Measurements from ENCODE around the gene GTF2H4. TPM values are rescaled to one million over a fixed set of nuclear protein-coding genes. Genes with fewer than 3 reads are reported as not detected.

Gene GTF2H4
- total and polyA plus RNA-seq, 2 of the 8 experiments (the other 6 are each of a cell fraction or from before 2014, with no cell fraction given): 42.3 to 53.4 TPM

- TF ChIP-seq CREB1 (IDR thresholded peaks at IDR 0.05) (no peak), CBX8 (IDR thresholded peaks at IDR 0.05; ENCODE audit: borderline replicate concordance, low read depth, low read length) (no peak), POLR2A (IDR thresholded peaks at IDR 0.05; ENCODE audit: control extremely low read depth in 1 of 2, low read depth in 2 of 2, low read length in 2 of 2) (no peak), TAF1 (IDR thresholded peaks at IDR 0.05; ENCODE audit: low read depth, low read length) (no peak), EP300 (IDR thresholded peaks at IDR 0.05; ENCODE audit: borderline replicate concordance in 1 of 2, low read depth in 2 of 2, low read length in 2 of 2) (no peak), BCL11A (IDR thresholded peaks at IDR 0.05; ENCODE audit: low read depth in 2 of 2, low read length in 2 of 2) (no peak), POU5F1 (IDR thresholded peaks at IDR 0.05; ENCODE audit: low read depth, low read length) (no peak), SP1 (IDR thresholded peaks at IDR 0.05; ENCODE audit: low read depth, low read length) (no peak)
- TF ChIP-seq, protein P1, sequence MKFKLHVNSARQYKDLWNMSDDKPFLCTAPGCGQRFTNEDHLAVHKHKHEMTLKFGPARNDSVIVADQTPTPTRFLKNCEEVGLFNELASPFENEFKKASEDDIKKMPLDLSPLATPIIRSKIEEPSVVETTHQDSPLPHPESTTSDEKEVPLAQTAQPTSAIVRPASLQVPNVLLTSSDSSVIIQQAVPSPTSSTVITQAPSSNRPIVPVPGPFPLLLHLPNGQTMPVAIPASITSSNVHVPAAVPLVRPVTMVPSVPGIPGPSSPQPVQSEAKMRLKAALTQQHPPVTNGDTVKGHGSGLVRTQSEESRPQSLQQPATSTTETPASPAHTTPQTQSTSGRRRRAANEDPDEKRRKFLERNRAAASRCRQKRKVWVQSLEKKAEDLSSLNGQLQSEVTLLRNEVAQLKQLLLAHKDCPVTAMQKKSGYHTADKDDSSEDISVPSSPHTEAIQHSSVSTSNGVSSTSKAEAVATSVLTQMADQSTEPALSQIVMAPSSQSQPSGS (IDR thresholded peaks at IDR 0.05; ENCODE audit: low read length): no peak
Observed at GRCh38 chr6:30885481-30885998, 22.5 kb upstream of the GTF2H4 start (continued).

Data from H1 (cell line).